Liver (tissue), 9 donors: ENCODE data around the gene PFN3. TPM values are rescaled to one million over a fixed set of nuclear protein-coding genes. Genes with fewer than 3 reads are reported as not detected.

ENCODE experiments used
- DNase-seq: peaks from one replicate; pipeline ENCODE4 v3.0.0-alpha.2; 2017; ENCODE audit warnings: low spot score
- H3K27ac ChIP-seq, 2 donors: one replicate each; pipeline ENCODE4 v1.7.0; 2013; ENCODE audit warnings: inconsistent platforms in 2 of 2, low read length in 2 of 2, control low read depth in 1 of 2, low read depth in 1 of 2, mild to moderate bottlenecking in 1 of 2
- H3K27me3 ChIP-seq, 4 donors: one replicate each; pipeline versions ENCODE4 v1.6.1 to v1.7.0; 2013; ENCODE audit warnings: low read length in 3 of 4, inconsistent platforms in 1 of 4, mild to moderate bottlenecking in 1 of 4, moderate library complexity in 1 of 4; ENCODE audit not compliant: control insufficient read depth in 4 of 4, insufficient read depth in 4 of 4
- H3K36me3 ChIP-seq, 4 donors: one replicate each; pipeline versions ENCODE4 v1.6.1 to v1.7.0; 2013; ENCODE audit warnings: low read length in 3 of 4, mild to moderate bottlenecking in 3 of 4, low read depth in 1 of 4, moderate library complexity in 1 of 4; ENCODE audit not compliant: control insufficient read depth in 4 of 4, insufficient read depth in 3 of 4
- H3K4me1 ChIP-seq, 4 donors: one replicate each; pipeline versions ENCODE4 v1.6.1 to v1.7.0; 2013; ENCODE audit warnings: low read length in 3 of 4, mild to moderate bottlenecking in 3 of 4, moderate library complexity in 1 of 4; ENCODE audit not compliant: control insufficient read depth in 4 of 4, insufficient read depth in 4 of 4
- H3K4me3 ChIP-seq, 3 donors: one replicate each; pipeline versions ENCODE4 v1.6.1 to v1.7.0; 2013; ENCODE audit warnings: low read length in 3 of 3, control low read depth in 1 of 3, low read depth in 1 of 3, mild to moderate bottlenecking in 1 of 3
- H3K9ac ChIP-seq, 2 donors: one replicate each; pipeline ENCODE4 v1.7.0; 2013; ENCODE audit warnings: low read length in 2 of 2, mild to moderate bottlenecking in 2 of 2, moderate library complexity in 2 of 2, control low read depth in 1 of 2, low read depth in 1 of 2
- H3K9me3 ChIP-seq, 4 donors: one replicate each; pipeline versions ENCODE4 v1.6.1 to v1.7.0; 2013; ENCODE audit warnings: low read length in 3 of 4; ENCODE audit not compliant: control insufficient read depth in 4 of 4
- EGR1 ChIP-seq, 2 donors: IDR thresholded peaks; 2 replicates each; pipeline ENCODE4 v1.6.1; 2016 to 2018; ENCODE audit warnings: antibody characterized with exemption in 2 of 2, low read depth in 2 of 2
- FOXA1 ChIP-seq: IDR thresholded peaks from 2 replicates; pipeline ENCODE4 v1.6.1; 2016; ENCODE audit warnings: antibody characterized with exemption
- FOXA2 ChIP-seq: IDR thresholded peaks from 2 replicates; pipeline ENCODE4 v1.6.1; 2016; ENCODE audit warnings: antibody characterized with exemption
- GABPA ChIP-seq, 2 donors: IDR thresholded peaks in 1 of 2; conservative IDR thresholded peaks in 1 of 2; 2 replicates each; pipeline ENCODE4 v1.6.1; 2016; ENCODE audit warnings: antibody characterized with exemption in 2 of 2, mild to moderate bottlenecking in 1 of 2, moderate library complexity in 1 of 2
- HNF4A ChIP-seq, 2 donors: conservative IDR thresholded peaks; 2 replicates each; pipeline ENCODE4 v1.6.1; 2016; ENCODE audit warnings: antibody characterized with exemption in 2 of 2, mild to moderate bottlenecking in 2 of 2
- HNF4G ChIP-seq: IDR thresholded peaks from 2 replicates; pipeline ENCODE4 v1.6.1; 2016; ENCODE audit warnings: antibody characterized with exemption
- NR2F2 ChIP-seq: IDR thresholded peaks from 2 replicates; pipeline ENCODE4 v1.6.1; 2016; ENCODE audit warnings: antibody characterized with exemption
- RAD21 ChIP-seq, 2 donors: IDR thresholded peaks; 2 replicates each; pipeline ENCODE4 v1.6.1; 2016; ENCODE audit warnings: antibody characterized with exemption in 2 of 2, mild to moderate bottlenecking in 2 of 2
- RXRA ChIP-seq, 2 donors: IDR thresholded peaks; 2 replicates each; pipeline ENCODE4 v1.6.1; 2017 to 2018; ENCODE audit warnings: antibody characterized with exemption in 2 of 2, mild to moderate bottlenecking in 1 of 2
- SP1 ChIP-seq: IDR thresholded peaks from 2 replicates; pipeline ENCODE4 v1.6.1; 2018; ENCODE audit warnings: antibody characterized with exemption, mild to moderate bottlenecking
- WGBS: extraction: QIAGEN DNeasy Blood & Tissue Kit; methylation state at CpG from one replicate; pipeline ENCODE4 v1.1.7; 2013; 5-methylcytosine and 5-hydroxymethylcytosine counted together
- polyA plus RNA-seq, 2 donors: library from polyadenylated mRNA; stranded (reverse) in 1 of 2; unstranded in 1 of 2; fragments of 200-250 nt in 1 of 2; fragments of >200 nt in 1 of 2; fragmentation: Nextera tagmentation in 1 of 2; extraction: Ambion mirVana in 1 of 2; gene quantifications; one replicate each; pipeline versions ENCODE4 v1.2.1 to v1.2.3, GENCODE V29; 2013 to 2015
- total RNA-seq, 2 donors: library from RNA; depleted of rRNA; stranded (reverse); fragments of >200 nt; gene quantifications; one replicate each; pipeline ENCODE4 v1.2.3, GENCODE V29; 2014
- TF ChIP-seq, protein P1 (sequence below): IDR thresholded peaks from 2 replicates; pipeline ENCODE4 v1.6.1; 2016; ENCODE audit warnings: antibody characterized with exemption
- TF ChIP-seq, protein P2 (sequence below): IDR thresholded peaks from 2 replicates; pipeline ENCODE4 v1.6.1; 2016; ENCODE audit warnings: antibody characterized with exemption
- TF ChIP-seq, protein P3 (sequence below): IDR thresholded peaks from 2 replicates; pipeline ENCODE4 v1.6.1; 2016; ENCODE audit warnings: antibody characterized with exemption
- TF ChIP-seq, protein P4 (sequence below): fragments of 150-350 bp; IDR thresholded peaks from 2 replicates; pipeline ENCODE4 v1.5.1; 2017; ENCODE audit warnings: improper control_type of control experiment, low read depth, low read length; ENCODE audit not compliant: missing input control
- donor health status: healthy.
- donor health status: healthy.
- donor health status: healthy.
- donor health status: healthy.
- donor health status: healthy.

Gene PFN3
- total and polyA plus RNA-seq, 4 donors, result not detected

DNA sequence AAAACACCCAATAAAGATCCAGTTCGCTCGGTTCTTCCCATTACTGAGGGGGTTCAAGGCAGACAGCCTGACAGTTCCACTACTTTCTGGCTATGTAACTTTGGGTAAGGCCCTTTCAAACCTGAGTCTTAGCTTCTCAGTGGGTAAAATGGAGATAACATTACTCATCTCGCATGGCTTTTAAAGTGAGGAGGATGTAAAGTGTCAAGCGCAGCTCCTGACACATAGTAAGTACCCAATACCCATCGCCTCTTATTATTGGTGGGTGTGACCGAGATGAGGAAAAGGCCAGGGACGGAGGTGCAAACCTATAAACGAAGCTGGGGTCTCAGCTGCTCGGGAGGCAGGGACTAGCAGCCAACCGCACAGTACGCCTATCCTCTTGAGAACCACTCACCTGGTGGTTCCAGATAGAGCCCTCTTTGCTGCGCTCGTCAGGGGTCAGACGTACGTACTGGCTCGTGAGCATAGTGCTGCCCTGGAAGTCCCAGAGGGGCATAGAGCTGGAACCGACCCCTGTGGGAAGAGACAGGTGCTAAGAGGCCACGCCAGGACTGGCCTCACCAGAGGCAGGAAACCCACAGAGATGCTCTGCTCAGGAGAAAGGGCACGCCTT lies 49.6 kb downstream of the PFN3 start:
- peak overlapping the region; percentile 83 to 96 for H3K27ac ChIP-seq
- no peak for DNase-seq
- 9% methylated on average over 19 of the region's 19 CpGs for WGBS
- H3K27me3 ChIP-seq, result no peaks in the 10 kb centered on the region
- TF ChIP-seq, protein P1, sequence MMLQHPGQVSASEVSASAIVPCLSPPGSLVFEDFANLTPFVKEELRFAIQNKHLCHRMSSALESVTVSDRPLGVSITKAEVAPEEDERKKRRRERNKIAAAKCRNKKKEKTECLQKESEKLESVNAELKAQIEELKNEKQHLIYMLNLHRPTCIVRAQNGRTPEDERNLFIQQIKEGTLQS, result no peak
- no peak for TF ChIP-seq HNF4A (conservative IDR thresholded peaks at IDR 0.05)
- TF ChIP-seq EGR1 (IDR thresholded peaks at IDR 0.05; ENCODE audit: low read depth in 2 of 2), result no peak
- no peak for TF ChIP-seq HNF4G
- TF ChIP-seq, protein P2, sequence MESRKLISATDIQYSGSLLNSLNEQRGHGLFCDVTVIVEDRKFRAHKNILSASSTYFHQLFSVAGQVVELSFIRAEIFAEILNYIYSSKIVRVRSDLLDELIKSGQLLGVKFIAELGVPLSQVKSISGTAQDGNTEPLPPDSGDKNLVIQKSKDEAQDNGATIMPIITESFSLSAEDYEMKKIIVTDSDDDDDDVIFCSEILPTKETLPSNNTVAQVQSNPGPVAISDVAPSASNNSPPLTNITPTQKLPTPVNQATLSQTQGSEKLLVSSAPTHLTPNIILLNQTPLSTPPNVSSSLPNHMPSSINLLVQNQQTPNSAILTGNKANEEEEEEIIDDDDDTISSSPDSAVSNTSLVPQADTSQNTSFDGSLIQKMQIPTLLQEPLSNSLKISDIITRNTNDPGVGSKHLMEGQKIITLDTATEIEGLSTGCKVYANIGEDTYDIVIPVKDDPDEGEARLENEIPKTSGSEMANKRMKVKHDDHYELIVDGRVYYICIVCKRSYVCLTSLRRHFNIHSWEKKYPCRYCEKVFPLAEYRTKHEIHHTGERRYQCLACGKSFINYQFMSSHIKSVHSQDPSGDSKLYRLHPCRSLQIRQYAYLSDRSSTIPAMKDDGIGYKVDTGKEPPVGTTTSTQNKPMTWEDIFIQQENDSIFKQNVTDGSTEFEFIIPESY, result no peak
- no peak for TF ChIP-seq FOXA2
- TF ChIP-seq RAD21 (IDR thresholded peaks at IDR 0.05), result no peak
- TF ChIP-seq RXRA (IDR thresholded peaks at IDR 0.05), result no peak
- TF ChIP-seq, protein P3, sequence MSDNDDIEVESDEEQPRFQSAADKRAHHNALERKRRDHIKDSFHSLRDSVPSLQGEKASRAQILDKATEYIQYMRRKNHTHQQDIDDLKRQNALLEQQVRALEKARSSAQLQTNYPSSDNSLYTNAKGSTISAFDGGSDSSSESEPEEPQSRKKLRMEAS, result no peak
- no peak for TF ChIP-seq SP1
- TF ChIP-seq, protein P4, sequence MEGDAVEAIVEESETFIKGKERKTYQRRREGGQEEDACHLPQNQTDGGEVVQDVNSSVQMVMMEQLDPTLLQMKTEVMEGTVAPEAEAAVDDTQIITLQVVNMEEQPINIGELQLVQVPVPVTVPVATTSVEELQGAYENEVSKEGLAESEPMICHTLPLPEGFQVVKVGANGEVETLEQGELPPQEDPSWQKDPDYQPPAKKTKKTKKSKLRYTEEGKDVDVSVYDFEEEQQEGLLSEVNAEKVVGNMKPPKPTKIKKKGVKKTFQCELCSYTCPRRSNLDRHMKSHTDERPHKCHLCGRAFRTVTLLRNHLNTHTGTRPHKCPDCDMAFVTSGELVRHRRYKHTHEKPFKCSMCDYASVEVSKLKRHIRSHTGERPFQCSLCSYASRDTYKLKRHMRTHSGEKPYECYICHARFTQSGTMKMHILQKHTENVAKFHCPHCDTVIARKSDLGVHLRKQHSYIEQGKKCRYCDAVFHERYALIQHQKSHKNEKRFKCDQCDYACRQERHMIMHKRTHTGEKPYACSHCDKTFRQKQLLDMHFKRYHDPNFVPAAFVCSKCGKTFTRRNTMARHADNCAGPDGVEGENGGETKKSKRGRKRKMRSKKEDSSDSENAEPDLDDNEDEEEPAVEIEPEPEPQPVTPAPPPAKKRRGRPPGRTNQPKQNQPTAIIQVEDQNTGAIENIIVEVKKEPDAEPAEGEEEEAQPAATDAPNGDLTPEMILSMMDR, result no peak
- no peak for TF ChIP-seq NR2F2
- TF ChIP-seq GABPA (IDR thresholded peaks at IDR 0.05 in 1 of 2, conservative IDR thresholded peaks at IDR 0.05 in 1 of 2), result no peak
- no peak for TF ChIP-seq FOXA1
- H3K4me1 ChIP-seq, result peaks cover 19 to 67% (median 55%) of the 10 kb centered on the region in 4 donors
- H3K4me3 ChIP-seq, result peak overlapping the region; percentile 75 to 99 (median 93)
- H3K9ac ChIP-seq, result peak overlapping the region; percentile 84 to 94
- no peaks in the 10 kb centered on the region for H3K9me3 ChIP-seq
- peaks cover 0 to 9% (median 1%) of the 10 kb centered on the region in 4 donors for H3K36me3 ChIP-seq

Other genes with a start within 250 kb of the PFN3 start
- 10 to 100 TPM in 1 of 2 donors, 1 to 10 TPM in 1; 8.5 to 10.3 TPM for gene RAB24, start 96.9 kb downstream of the PFN3 start, total RNA-seq
- gene RAB24, start 96.9 kb downstream of the PFN3 start, polyA plus RNA-seq, result 10 to 100 TPM; 13.8 to 19.0 TPM
- gene PRELID1, start 96.9 kb downstream of the PFN3 start, total RNA-seq, result 10 to 100 TPM; 47.9 to 58.4 TPM
- gene PRELID1, start 96.9 kb downstream of the PFN3 start, polyA plus RNA-seq, result 100 to 1,000 TPM; 112 to 200 TPM
- gene MXD3, start 88.8 kb downstream of the PFN3 start, total RNA-seq, result 10 to 100 TPM in 1 of 2 donors, 1 to 10 TPM in 1; 6.0 to 36.8 TPM
- gene MXD3, start 88.8 kb downstream of the PFN3 start, polyA plus RNA-seq, result 1 to 10 TPM; 1.9 to 8.0 TPM
- 100 to 1,000 TPM; 279 to 478 TPM for gene LMAN2, start 49.0 kb downstream of the PFN3 start, total RNA-seq
- 100 to 1,000 TPM; 243 to 449 TPM for gene LMAN2, start 49.0 kb downstream of the PFN3 start, polyA plus RNA-seq
- 10 to 100 TPM; 10.2 to 53.8 TPM for gene RGS14, start 42.7 kb downstream of the PFN3 start, total RNA-seq
- 10 to 100 TPM; 30.7 to 35.8 TPM for gene RGS14, start 42.7 kb downstream of the PFN3 start, polyA plus RNA-seq
- gene SLC34A1, start 16.2 kb downstream of the PFN3 start, total RNA-seq, result 1 to 10 TPM in 1 of 2 donors, under 1 TPM in 1; 0.23 to 1.0 TPM
- gene SLC34A1, start 16.2 kb downstream of the PFN3 start, polyA plus RNA-seq, result under 1 TPM; 0.33 to 0.60 TPM
- gene F12, start 8.9 kb upstream of the PFN3 start, total RNA-seq, result 100 to 1,000 TPM in 1 of 2 donors, 10 to 100 TPM in 1; 27.7 to 256 TPM
- 100 to 1,000 TPM; 294 to 328 TPM for gene F12, start 8.9 kb upstream of the PFN3 start, polyA plus RNA-seq
- 10 to 100 TPM; 15.2 to 24.0 TPM for gene GRK6, start 26.0 kb upstream of the PFN3 start, total RNA-seq
- gene GRK6, start 26.0 kb upstream of the PFN3 start, polyA plus RNA-seq, result 1 to 10 TPM; 3.1 to 6.4 TPM
- under 1 TPM; 0.17 to 0.37 TPM for gene PRR7, start 46.2 kb upstream of the PFN3 start, total RNA-seq
- gene PRR7, start 46.2 kb upstream of the PFN3 start, polyA plus RNA-seq, result 1 to 10 TPM in 1 of 2 donors, under 1 TPM in 1; 0.60 to 1.4 TPM
- 1 to 10 TPM; 2.3 to 4.9 TPM for gene DBN1, start 73.0 kb upstream of the PFN3 start, total RNA-seq
- gene DBN1, start 73.0 kb upstream of the PFN3 start, polyA plus RNA-seq, result 1 to 10 TPM; 1.5 to 1.8 TPM
- 10 to 100 TPM in 1 of 2 donors, 1 to 10 TPM in 1; 7.0 to 36.0 TPM for gene PDLIM7, start 96.9 kb upstream of the PFN3 start, total RNA-seq
- gene PDLIM7, start 96.9 kb upstream of the PFN3 start, polyA plus RNA-seq, result 1 to 10 TPM; 5.5 to 10.0 TPM
- gene DOK3, start 109.2 kb upstream of the PFN3 start, total RNA-seq, result 10 to 100 TPM; 10.2 to 19.2 TPM
- gene DOK3, start 109.2 kb upstream of the PFN3 start, polyA plus RNA-seq, result 1 to 10 TPM; 1.7 to 2.9 TPM
- gene DDX41, start 116.3 kb upstream of the PFN3 start, total RNA-seq, result 10 to 100 TPM; 42.4 to 58.5 TPM
- gene DDX41, start 116.3 kb upstream of the PFN3 start, polyA plus RNA-seq, result 10 to 100 TPM; 20.4 to 48.7 TPM
- gene FAM193B, start 153.9 kb upstream of the PFN3 start, total RNA-seq, result 10 to 100 TPM; 14.3 to 31.8 TPM
- 10 to 100 TPM; 15.5 to 16.2 TPM for gene FAM193B, start 153.9 kb upstream of the PFN3 start, polyA plus RNA-seq
- gene TMED9, start 191.5 kb upstream of the PFN3 start, total RNA-seq, result 100 to 1,000 TPM in 1 of 2 donors, 10 to 100 TPM in 1; 68.8 to 143 TPM
- gene TMED9, start 191.5 kb upstream of the PFN3 start, polyA plus RNA-seq, result 100 to 1,000 TPM in 1 of 2 donors, 10 to 100 TPM in 1; 66.7 to 234 TPM
- 10 to 100 TPM; 12.6 to 18.7 TPM for gene B4GALT7, start 199.5 kb upstream of the PFN3 start, total RNA-seq
- 10 to 100 TPM in 1 of 2 donors, 1 to 10 TPM in 1; 8.1 to 19.7 TPM for gene B4GALT7, start 199.5 kb upstream of the PFN3 start, polyA plus RNA-seq